Mesodermal cell (in vitro differentiated cells): ENCODE measurements around the gene HSPB1.

ENCODE experiments used
- H3K27ac ChIP-seq: 2 replicates; pipeline ENCODE4 v1.7.0; 2013; ENCODE audit warnings: mild to moderate bottlenecking, low read depth, low read length, moderate library complexity; ENCODE audit not compliant: severe bottlenecking
- H3K36me3 ChIP-seq: 2 replicates; pipeline ENCODE4 v1.7.1; 2013; ENCODE audit warnings: mild to moderate bottlenecking, low read length, moderate library complexity; ENCODE audit not compliant: control insufficient read depth, insufficient read depth
- H3K4me1 ChIP-seq: one replicate; pipeline ENCODE4 v1.7.1; 2013; ENCODE audit warnings: mild to moderate bottlenecking, low read length; ENCODE audit not compliant: insufficient read depth, control insufficient read depth, poor library complexity, severe bottlenecking
- H3K4me3 ChIP-seq: 2 replicates; pipeline ENCODE4 v1.7.0; 2013; ENCODE audit warnings: low read length, control low read depth, mild to moderate bottlenecking; ENCODE audit not compliant: insufficient read depth, poor library complexity, severe bottlenecking; ENCODE audit errors: extremely low read depth
- H3K9me3 ChIP-seq: 2 replicates; pipeline ENCODE4 v1.7.1; 2013; ENCODE audit warnings: mild to moderate bottlenecking, low read length, moderate library complexity; ENCODE audit not compliant: control insufficient read depth
- WGBS, 2 experiments: methylation state at CpG; one replicate each; pipeline ENCODE4 v1.1.5; 2013; ENCODE audit warnings: missing lambda C conversion rate in 2 of 2; ENCODE audit not compliant: insufficient coverage in 2 of 2; 5-methylcytosine and 5-hydroxymethylcytosine counted together

The HSPB1 gene

GRCh38 chr7:76325092-76325491, 22.6 kb downstream of the HSPB1 start:
- no peak overlapping the region for H3K4me3 ChIP-seq
- peaks cover 84% of the 10 kb centered on the region for H3K36me3 ChIP-seq
- WGBS, 2 experiments, result 90 to 100% methylated on average over 9 of the region's 11 CpGs
- no peak overlapping the region for H3K27ac ChIP-seq
- H3K4me1 ChIP-seq, result no peaks in the 10 kb centered on the region
- no peaks in the 10 kb centered on the region for H3K9me3 ChIP-seq

GRCh38 chr7:76325811-76326210, 23.3 kb downstream of the HSPB1 start:
- Histone ChIP-seq H3K4me1 (no peaks in the 10 kb centered on the region), H3K27ac (no peak overlapping the region), H3K9me3 (no peaks in the 10 kb centered on the region), H3K36me3 (peaks cover 91% of the 10 kb centered on the region), H3K4me3 (no peak overlapping the region)
- 96 to 98% methylated on average over 4 to 5 of the region's 5 CpGs for WGBS, 2 experiments

GRCh38 chr7:76326646-76327233, 24.3 kb downstream of the HSPB1 start:
- Histone ChIP-seq H3K27ac (no peak overlapping the region), H3K9me3 (no peaks in the 10 kb centered on the region), H3K36me3 (peaks cover 95% of the 10 kb centered on the region), H3K4me1 (no peaks in the 10 kb centered on the region), H3K4me3 (no peak overlapping the region)
- 94 to 100% methylated on average over 3 to 5 of the region's 5 CpGs for WGBS, 2 experiments

- H3K36me3 ChIP-seq, result peaks cover 95% of the 10 kb centered on the region
These were observed 25.1 kb downstream of the HSPB1 start for GRCh38 chr7:76327610-76328009.

GRCh38 chr7:76328389-76328788, 25.9 kb downstream of the HSPB1 start:
- WGBS, 2 experiments, result 97 to 100% methylated on average over 7 to 12 of the region's 15 CpGs
- no peaks in the 10 kb centered on the region for H3K4me1 ChIP-seq
- H3K9me3 ChIP-seq, result no peaks in the 10 kb centered on the region
- peak overlapping the region; percentile 55 for H3K27ac ChIP-seq
- H3K4me3 ChIP-seq, result no peak overlapping the region
- H3K36me3 ChIP-seq, result peaks cover 95% of the 10 kb centered on the region

More at GRCh38 chr7:76327610-76328009, 25.1 kb downstream of the HSPB1 start:
- no peaks in the 10 kb centered on the region for H3K4me1 ChIP-seq
- 82 to 95% methylated on average over 2 to 3 of the region's 7 CpGs for WGBS, 2 experiments
- H3K27ac ChIP-seq, result no peak overlapping the region
- no peak overlapping the region for H3K4me3 ChIP-seq
- no peaks in the 10 kb centered on the region for H3K9me3 ChIP-seq

GRCh38 chr7:76329479-76329878, 27.0 kb downstream of the HSPB1 start:
- H3K4me3 ChIP-seq, result no peak overlapping the region
- H3K9me3 ChIP-seq, result no peaks in the 10 kb centered on the region
- H3K27ac ChIP-seq, result no peak overlapping the region
- peaks cover 93% of the 10 kb centered on the region for H3K36me3 ChIP-seq
- no peaks in the 10 kb centered on the region for H3K4me1 ChIP-seq
- 92 to 94% methylated on average over 29 of the region's 29 CpGs for WGBS, 2 experiments

GRCh38 chr7:76330261-76330660, 27.8 kb downstream of the HSPB1 start:
- Histone ChIP-seq H3K4me1 (no peaks in the 10 kb centered on the region), H3K4me3 (no peak overlapping the region), H3K9me3 (no peaks in the 10 kb centered on the region), H3K36me3 (peaks cover 90% of the 10 kb centered on the region), H3K27ac (no peak overlapping the region)
- 88 to 100% methylated on average over 3 to 4 of the region's 4 CpGs for WGBS, 2 experiments

- H3K36me3 ChIP-seq, result peaks cover 89% of the 10 kb centered on the region
- H3K4me1 ChIP-seq, result no peaks in the 10 kb centered on the region
These were observed 28.2 kb downstream of the HSPB1 start for GRCh38 chr7:76330673-76331072.

GRCh38 chr7:76332078-76332477, 29.6 kb downstream of the HSPB1 start:
- H3K27ac ChIP-seq, result no peak overlapping the region
- H3K9me3 ChIP-seq, result no peaks in the 10 kb centered on the region
- peaks cover 88% of the 10 kb centered on the region for H3K36me3 ChIP-seq
- no peak overlapping the region for H3K4me3 ChIP-seq
- 89 to 93% methylated on average over 6 of the region's 9 CpGs for WGBS, 2 experiments
- no peaks in the 10 kb centered on the region for H3K4me1 ChIP-seq

More at GRCh38 chr7:76330673-76331072, 28.2 kb downstream of the HSPB1 start:
- Histone ChIP-seq H3K27ac (no peak overlapping the region), H3K4me3 (no peak overlapping the region), H3K9me3 (no peaks in the 10 kb centered on the region)
- WGBS, 2 experiments, result 82% methylated on average over 3 of the region's 5 CpGs; no CpG with 5 or more reads in 1 of the 2 experiments

- H3K36me3 ChIP-seq, result peaks cover 91% of the 10 kb centered on the region
- H3K4me1 ChIP-seq, result no peaks in the 10 kb centered on the region
- WGBS, 2 experiments, result 95 to 98% methylated on average over 13 to 14 of the region's 14 CpGs
- H3K4me3 ChIP-seq, result no peak overlapping the region
- H3K9me3 ChIP-seq, result no peaks in the 10 kb centered on the region
- no peak overlapping the region for H3K27ac ChIP-seq
These were observed 31.1 kb downstream of the HSPB1 start for GRCh38 chr7:76333511-76334101.

- 87 to 95% methylated on average over 2 to 3 of the region's 6 CpGs for WGBS, 2 experiments
- no peaks in the 10 kb centered on the region for H3K4me1 ChIP-seq
- H3K36me3 ChIP-seq, result peaks cover 89% of the 10 kb centered on the region
- no peak overlapping the region for H3K4me3 ChIP-seq
- H3K9me3 ChIP-seq, result no peaks in the 10 kb centered on the region
- no peak overlapping the region for H3K27ac ChIP-seq
These were observed 32.0 kb downstream of the HSPB1 start for GRCh38 chr7:76334320-76334967.
